Gastroesophageal sphincter (tissue), 4 donors: ENCODE data around the gene SPRN. TPM values are rescaled to one million over a fixed set of nuclear protein-coding genes. Genes with fewer than 3 reads are reported as not detected.

ENCODE experiments used
- ATAC-seq: fragments of 150-250 bp; one replicate; pipeline ENCODE4 v1.9.1; 2016; ENCODE audit warnings: mild to moderate bottlenecking, moderate library complexity
- H3K27ac ChIP-seq, 4 donors: fragments of 200-600 bp; sonication (generic) in 3 of 4; 1 replicate in 3 of 4; 2 replicates in 1 of 4; pipeline ENCODE4 v1.5.1; 2016 to 2019
- H3K27me3 ChIP-seq: fragments of 200-600 bp; sonication (generic); one replicate; pipeline ENCODE4 v1.5.1; 2019
- H3K36me3 ChIP-seq, 2 donors: fragments of 200-600 bp; sonication (generic); one replicate each; pipeline ENCODE4 v1.5.1; 2019; ENCODE audit warnings: control low read depth in 1 of 2
- H3K4me1 ChIP-seq, 3 donors: fragments of 200-600 bp; sonication (generic); 1 replicate in 2 of 3; 2 replicates in 1 of 3; pipeline ENCODE4 v1.5.1; 2016 to 2019; ENCODE audit warnings: control low read depth in 2 of 3
- H3K4me3 ChIP-seq, 2 donors: fragments of 200-600 bp; sonication (generic); one replicate each; pipeline ENCODE4 v1.5.1; 2019; ENCODE audit warnings: mild to moderate bottlenecking in 1 of 2, moderate library complexity in 1 of 2
- H3K9me3 ChIP-seq, 3 donors: fragments of 200-600 bp; sonication (generic); one replicate each; pipeline ENCODE4 v1.5.1; 2017 to 2019; ENCODE audit warnings: control low read depth in 2 of 3
- EP300 ChIP-seq: sonication (generic); formaldehyde crosslinking; IDR thresholded peaks from one replicate; pipeline ENCODE4 v1.6.1; 2017; ENCODE audit warnings: antibody characterized with exemption, mild to moderate bottlenecking
- POLR2A ChIP-seq, 2 donors: fragments of 450-650 bp; IDR thresholded peaks; one replicate each; pipeline ENCODE4 v1.6.1; 2017; ENCODE audit warnings: antibody characterized with exemption in 2 of 2, mild to moderate bottlenecking in 2 of 2, moderate library complexity in 1 of 2
- POLR2AphosphoS5 ChIP-seq: sonication (generic); formaldehyde crosslinking; IDR thresholded peaks from one replicate; pipeline ENCODE4 v1.6.1; 2017; ENCODE audit warnings: antibody characterized with exemption
- WGBS, 2 donors: methylation state at CpG; one replicate each; pipeline ENCODE4 v1.1.5; 2018; ENCODE audit warnings: low coverage in 1 of 2; 5-methylcytosine and 5-hydroxymethylcytosine counted together
- total RNA-seq, 4 donors: library from RNA; depleted of rRNA; stranded (reverse); fragments of >200 nt; gene quantifications; one replicate each; pipeline ENCODE4 v1.1.0, GENCODE V29; 2016
- TF ChIP-seq, protein P1 (sequence below), 4 experiments: fragments of 200-600 bp in 2 of 4; fragments of 450-650 bp in 2 of 4; sonication (generic) in 1 of 4; IDR thresholded peaks; one replicate each; pipeline ENCODE4 v1.5.1; 2017 to 2019; ENCODE audit warnings: antibody characterized with exemption in 4 of 4, mild to moderate bottlenecking in 2 of 4, moderate library complexity in 2 of 4

SPRN gene
- total RNA-seq, 4 donors from 2014 or later: 0.12 to 0.35 TPM; not detected in 2

DNA sequence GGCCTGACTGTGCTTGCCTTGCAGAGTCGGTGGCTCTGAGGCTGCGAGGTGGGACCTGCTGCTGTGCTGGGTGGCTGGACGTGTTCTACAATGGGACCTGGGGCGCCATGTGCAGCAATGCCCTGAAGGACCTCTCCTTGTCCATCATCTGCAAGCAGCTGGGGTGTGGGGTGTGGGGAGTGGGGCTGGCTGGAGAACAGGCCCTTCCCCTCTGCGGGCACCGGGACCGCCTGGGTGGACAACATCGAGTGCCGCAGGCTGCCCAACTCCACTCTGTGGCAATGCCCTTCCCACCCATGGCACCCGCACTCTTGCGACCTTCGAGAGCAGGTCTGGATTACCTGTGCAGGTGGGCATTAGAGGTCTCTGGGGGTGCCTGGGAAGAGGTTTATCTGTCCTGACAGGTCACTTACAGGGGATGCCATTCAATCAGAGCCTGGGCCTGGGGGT, 40.2 kb upstream of the SPRN start:
- H3K4me1 ChIP-seq: no peaks in the 10 kb centered on the region
- no peak for ATAC-seq
- H3K36me3 ChIP-seq: peaks cover 0 to 56% of the 10 kb centered on the region in 2 donors

DNA sequence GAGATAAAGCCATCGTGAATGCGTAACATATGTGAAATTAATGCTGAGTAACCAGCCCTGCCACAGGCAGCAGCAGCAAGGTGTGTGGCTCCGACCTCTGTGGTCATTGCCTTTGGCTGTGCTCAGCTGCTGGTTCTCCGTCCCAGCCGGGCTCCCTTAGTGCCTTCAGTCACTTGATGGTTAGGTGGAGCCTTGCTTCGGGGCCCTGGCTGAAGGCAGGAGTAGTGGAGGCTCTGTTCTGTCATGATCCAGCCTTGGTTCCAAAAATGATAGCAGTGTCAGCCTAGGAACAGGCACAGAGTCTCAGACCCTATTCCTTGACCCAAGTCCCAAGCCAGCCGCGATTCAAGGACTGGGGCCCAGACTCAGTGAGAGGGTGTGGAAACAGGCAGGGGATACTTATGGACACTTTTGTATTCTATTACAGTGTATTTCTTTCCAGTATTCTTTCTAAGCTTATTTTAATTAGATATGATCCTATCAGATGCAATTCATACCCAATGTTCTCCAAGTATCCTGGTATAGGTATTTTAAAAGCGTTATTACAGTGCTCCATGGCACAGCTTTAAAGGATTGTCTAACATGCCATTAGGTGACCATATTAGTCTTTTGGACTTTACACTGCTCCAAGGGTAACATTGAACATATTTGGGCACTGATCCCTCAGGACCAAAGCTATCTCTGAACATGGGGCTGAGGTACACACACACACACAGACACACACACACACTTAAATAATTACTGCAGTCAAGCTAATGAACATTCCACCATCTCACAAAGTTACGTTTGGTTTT, 38.3 kb upstream of the SPRN start:
- 90 to 91% methylated on average over 8 to 9 of the region's 10 CpGs for WGBS, 2 donors
- Histone ChIP-seq H3K27me3 (no peaks in the 10 kb centered on the region), H3K9me3 (no peaks in the 10 kb centered on the region), H3K27ac (no peak overlapping the region), H3K4me1 (no peaks in the 10 kb centered on the region), H3K36me3 (peaks cover 0 to 65% of the 10 kb centered on the region in 2 donors), H3K4me3 (no peak overlapping the region)
- no peak for ATAC-seq
- TF ChIP-seq POLR2AphosphoS5 (no peak), POLR2A (IDR thresholded peaks at IDR 0.05) (no peak), EP300 (no peak)
- TF ChIP-seq, protein P1, sequence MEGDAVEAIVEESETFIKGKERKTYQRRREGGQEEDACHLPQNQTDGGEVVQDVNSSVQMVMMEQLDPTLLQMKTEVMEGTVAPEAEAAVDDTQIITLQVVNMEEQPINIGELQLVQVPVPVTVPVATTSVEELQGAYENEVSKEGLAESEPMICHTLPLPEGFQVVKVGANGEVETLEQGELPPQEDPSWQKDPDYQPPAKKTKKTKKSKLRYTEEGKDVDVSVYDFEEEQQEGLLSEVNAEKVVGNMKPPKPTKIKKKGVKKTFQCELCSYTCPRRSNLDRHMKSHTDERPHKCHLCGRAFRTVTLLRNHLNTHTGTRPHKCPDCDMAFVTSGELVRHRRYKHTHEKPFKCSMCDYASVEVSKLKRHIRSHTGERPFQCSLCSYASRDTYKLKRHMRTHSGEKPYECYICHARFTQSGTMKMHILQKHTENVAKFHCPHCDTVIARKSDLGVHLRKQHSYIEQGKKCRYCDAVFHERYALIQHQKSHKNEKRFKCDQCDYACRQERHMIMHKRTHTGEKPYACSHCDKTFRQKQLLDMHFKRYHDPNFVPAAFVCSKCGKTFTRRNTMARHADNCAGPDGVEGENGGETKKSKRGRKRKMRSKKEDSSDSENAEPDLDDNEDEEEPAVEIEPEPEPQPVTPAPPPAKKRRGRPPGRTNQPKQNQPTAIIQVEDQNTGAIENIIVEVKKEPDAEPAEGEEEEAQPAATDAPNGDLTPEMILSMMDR (IDR thresholded peaks at IDR 0.05): no peak

More for the DNA sequence above, 40.2 kb upstream of the SPRN start:
- Histone ChIP-seq H3K4me3 (no peak overlapping the region), H3K9me3 (peaks cover 0 to 3% (median 0%) of the 10 kb centered on the region in 3 donors), H3K27me3 (no peaks in the 10 kb centered on the region), H3K27ac (no peak overlapping the region)
- TF ChIP-seq EP300 (no peak), POLR2A (IDR thresholded peaks at IDR 0.05) (no peak), POLR2AphosphoS5 (no peak)
- TF ChIP-seq, protein P1 (IDR thresholded peaks at IDR 0.05): no peak
- WGBS, 2 donors: no CpG with 5 or more reads among the region's 12 CpGs

DNA sequence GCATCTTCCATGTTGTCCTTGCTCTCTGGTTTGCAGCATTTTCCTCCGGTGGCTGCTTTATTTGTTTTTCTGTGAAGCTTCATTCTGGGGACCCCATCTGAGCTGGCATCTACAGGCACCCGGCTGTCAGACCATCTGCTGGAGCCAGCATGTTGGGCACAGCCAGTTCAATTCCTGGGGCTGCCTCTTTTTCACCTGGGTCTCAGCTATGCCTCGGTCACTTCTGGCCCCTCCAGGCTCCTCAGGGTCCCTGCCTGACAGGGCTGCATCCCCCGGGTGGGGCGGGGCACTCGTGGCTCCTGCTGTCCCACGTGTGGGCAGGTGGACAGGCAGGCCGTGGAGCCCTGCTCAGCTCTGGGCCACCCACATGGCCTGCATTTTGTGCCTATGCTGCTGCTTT, 37.4 kb upstream of the SPRN start:
- H3K27me3 ChIP-seq: no peaks in the 10 kb centered on the region
- TF ChIP-seq EP300 (no peak), POLR2AphosphoS5 (no peak), POLR2A (IDR thresholded peaks at IDR 0.05) (no peak)
- TF ChIP-seq, protein P1 (IDR thresholded peaks at IDR 0.05): no peak
- H3K27ac ChIP-seq: no peak overlapping the region
- H3K4me1 ChIP-seq: no peaks in the 10 kb centered on the region
- H3K36me3 ChIP-seq: peaks cover 0 to 65% of the 10 kb centered on the region in 2 donors
- 72% methylated on average over 2 of the region's 8 CpGs; no CpG with 5 or more reads in 1 of the 2 donors for WGBS, 2 donors
- no peak for ATAC-seq
- no peak overlapping the region for H3K4me3 ChIP-seq
- H3K9me3 ChIP-seq: no peaks in the 10 kb centered on the region

DNA sequence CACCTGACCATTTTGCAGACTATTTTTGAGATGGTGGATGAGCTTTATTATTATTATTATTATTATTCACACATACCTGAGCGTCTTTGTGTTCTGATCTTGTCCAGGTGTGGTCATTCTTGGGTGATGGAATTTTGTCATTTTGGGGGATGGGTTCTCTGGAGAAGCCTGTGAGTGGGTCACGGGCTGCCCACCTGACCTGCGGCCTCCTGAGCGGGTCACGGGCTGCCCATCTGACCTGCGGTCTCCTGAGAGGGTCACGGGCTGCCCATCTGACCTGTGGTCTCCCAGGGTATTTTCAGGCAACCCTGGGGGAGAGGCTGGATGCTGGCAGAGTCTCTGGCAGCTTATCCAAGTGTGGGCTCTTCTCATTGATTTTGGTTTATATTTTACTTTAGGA, 36.6 kb upstream of the SPRN start:
- H3K27me3 ChIP-seq: no peaks in the 10 kb centered on the region
- H3K4me1 ChIP-seq: no peaks in the 10 kb centered on the region
- WGBS, 2 donors: 40% methylated on average over 1 of the region's 7 CpGs; no CpG with 5 or more reads in 1 of the 2 donors
- no peak overlapping the region for H3K27ac ChIP-seq
- H3K4me3 ChIP-seq: no peak overlapping the region
- peaks cover 0 to 66% of the 10 kb centered on the region in 2 donors for H3K36me3 ChIP-seq
- no peak for ATAC-seq
- no peak for TF ChIP-seq EP300
- TF ChIP-seq POLR2A (IDR thresholded peaks at IDR 0.05): no peak
- TF ChIP-seq POLR2AphosphoS5: no peak
- TF ChIP-seq, protein P1 (IDR thresholded peaks at IDR 0.05): no peak
- no peaks in the 10 kb centered on the region for H3K9me3 ChIP-seq
